Measurements from ENCODE around the gene CETP.

DNA sequence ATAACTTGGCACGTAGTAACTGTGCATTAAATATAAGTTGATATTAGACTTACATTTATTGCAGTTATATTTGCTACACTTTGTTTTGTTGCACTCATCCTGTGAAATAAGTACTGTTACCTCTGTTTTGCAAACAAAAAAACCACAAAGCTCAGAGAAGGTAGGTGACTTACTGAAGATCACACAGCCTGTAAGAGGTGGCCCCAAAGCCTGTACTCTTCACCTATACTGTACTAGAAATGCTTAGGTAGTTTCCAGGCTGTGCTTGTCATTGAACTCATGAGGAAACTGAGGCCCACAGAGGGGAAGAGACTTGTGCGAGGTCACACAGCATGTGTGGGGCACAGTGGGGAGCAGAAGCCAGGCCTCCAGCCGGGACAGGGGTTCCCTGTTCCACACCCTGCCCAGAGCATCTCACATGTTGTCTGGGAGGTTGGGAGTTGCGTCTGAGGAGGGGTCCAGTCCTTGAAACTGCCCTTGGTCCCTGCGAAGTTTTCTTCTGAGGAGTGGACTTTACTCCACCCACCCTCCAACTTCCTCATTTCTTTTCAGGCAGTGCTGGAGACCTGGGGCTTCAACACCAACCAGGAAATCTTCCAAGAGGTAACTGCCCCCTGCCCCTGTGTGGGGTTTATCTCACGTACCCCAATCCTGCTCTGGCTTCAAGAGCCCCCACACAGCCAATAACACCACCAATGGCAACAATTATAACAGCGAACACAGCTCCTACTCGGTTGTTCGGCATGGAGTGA, 13.0 kb downstream of the CETP start:
- TF ChIP-seq ZBTB33 (IDR thresholded peaks at IDR 0.05): no peak
- TF ChIP-seq CTCF (IDR thresholded peaks at IDR 0.05; ENCODE audit: low read depth, low read length, missing input control): no peak
- TF ChIP-seq HNF4A (conservative IDR thresholded peaks at IDR 0.05): no peak
- TF ChIP-seq REST (IDR thresholded peaks at IDR 0.05): no peak
- no peak for TF ChIP-seq GABPA (IDR thresholded peaks at IDR 0.05 in 1 of 2, conservative IDR thresholded peaks at IDR 0.05 in 1 of 2)
- no peak for TF ChIP-seq RAD21 (IDR thresholded peaks at IDR 0.05)
- no peak for TF ChIP-seq FOXA1 (IDR thresholded peaks at IDR 0.05)
- no peak for TF ChIP-seq MAX (IDR thresholded peaks at IDR 0.05)
- TF ChIP-seq, protein P1, sequence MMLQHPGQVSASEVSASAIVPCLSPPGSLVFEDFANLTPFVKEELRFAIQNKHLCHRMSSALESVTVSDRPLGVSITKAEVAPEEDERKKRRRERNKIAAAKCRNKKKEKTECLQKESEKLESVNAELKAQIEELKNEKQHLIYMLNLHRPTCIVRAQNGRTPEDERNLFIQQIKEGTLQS (IDR thresholded peaks at IDR 0.05): no peak
- no peak for TF ChIP-seq NR2F2 (IDR thresholded peaks at IDR 0.05)

Measured in liver (tissue), 3 donors.